HL-60 (cell line): Measurements from ENCODE around the gene ABLIM1.

Experiments used
- GABPA ChIP-seq: IDR thresholded peaks from 2 replicates; pipeline ENCODE4 v1.6.1; 2012; ENCODE audit warnings: low read depth
- POLR2AphosphoS5 ChIP-seq: IDR thresholded peaks from 2 replicates; pipeline ENCODE4 v1.6.1; 2012; ENCODE audit warnings: low read depth

GRCh38 chr10:114593240-114593792 lies 64.8 kb downstream of the ABLIM1 start:
- TF ChIP-seq POLR2AphosphoS5 (no peak), GABPA (no peak)
